ENCODE measurements around the gene ZBTB20. TPM values are rescaled to one million over a fixed set of nuclear protein-coding genes. Genes with fewer than 3 reads are reported as not detected.

ZBTB20 gene
- total and polyA plus RNA-seq, 4 donors, result 0.74 to 77.1 (median 27.9) TPM

DNA sequence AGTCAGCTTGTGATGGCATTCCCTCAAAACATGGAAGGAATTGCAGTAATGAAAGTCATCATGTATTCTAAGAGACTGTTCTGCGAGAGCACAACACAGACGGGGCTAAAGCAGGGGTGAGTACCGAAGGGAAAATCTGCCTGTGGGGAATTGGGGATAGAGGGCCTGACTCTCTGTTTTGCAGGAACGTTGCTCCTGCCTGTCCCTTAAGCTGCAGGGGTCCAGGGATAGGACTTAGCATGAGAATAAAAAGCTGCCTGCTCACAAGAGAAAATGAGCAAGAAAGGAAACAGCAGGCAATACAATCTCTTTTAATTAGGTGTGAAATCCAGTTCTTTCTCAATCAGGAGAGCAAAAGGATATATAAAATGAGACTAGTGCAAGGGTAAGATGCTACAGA lies 791.0 kb downstream of the ZBTB20 start:
- ATAC-seq (ENCODE audit: insufficient read depth, low FRiP score) (no peak), DNase-seq (peak; percentile 25 to 84 (median 83))
- 76 to 77% methylated on average over 4 of the region's 4 CpGs for WGBS, 2 donors
- Histone ChIP-seq H3K27me3 (ENCODE audit: control insufficient read depth in 3 of 3, insufficient read depth in 3 of 3, low read length in 2 of 3) (no peaks in the 10 kb centered on the region), H3K9ac (ENCODE audit: insufficient read depth in 1 of 2, low read length in 2 of 2) (no peak overlapping the region), H3K36me3 (ENCODE audit: control insufficient read depth in 4 of 4, insufficient read depth in 4 of 4, low read length in 4 of 4) (peaks cover 0 to 6% (median 1%) of the 10 kb centered on the region in 4 donors), H3K9me3 (ENCODE audit: control insufficient read depth in 4 of 4, insufficient read depth in 3 of 4, low read length in 3 of 4) (peaks cover 0 to 2% (median 0%) of the 10 kb centered on the region in 4 donors), H3K4me1 (ENCODE audit: control insufficient read depth in 5 of 5, insufficient read depth in 5 of 5, low read length in 5 of 5) (peaks cover 0 to 17% (median 0%) of the 10 kb centered on the region in 5 donors), H3K27ac (ENCODE audit: low read depth in 1 of 2, low read length in 1 of 2) (no peak overlapping the region), H3K4me3 (no peak overlapping the region)
- TF ChIP-seq, protein P1, sequence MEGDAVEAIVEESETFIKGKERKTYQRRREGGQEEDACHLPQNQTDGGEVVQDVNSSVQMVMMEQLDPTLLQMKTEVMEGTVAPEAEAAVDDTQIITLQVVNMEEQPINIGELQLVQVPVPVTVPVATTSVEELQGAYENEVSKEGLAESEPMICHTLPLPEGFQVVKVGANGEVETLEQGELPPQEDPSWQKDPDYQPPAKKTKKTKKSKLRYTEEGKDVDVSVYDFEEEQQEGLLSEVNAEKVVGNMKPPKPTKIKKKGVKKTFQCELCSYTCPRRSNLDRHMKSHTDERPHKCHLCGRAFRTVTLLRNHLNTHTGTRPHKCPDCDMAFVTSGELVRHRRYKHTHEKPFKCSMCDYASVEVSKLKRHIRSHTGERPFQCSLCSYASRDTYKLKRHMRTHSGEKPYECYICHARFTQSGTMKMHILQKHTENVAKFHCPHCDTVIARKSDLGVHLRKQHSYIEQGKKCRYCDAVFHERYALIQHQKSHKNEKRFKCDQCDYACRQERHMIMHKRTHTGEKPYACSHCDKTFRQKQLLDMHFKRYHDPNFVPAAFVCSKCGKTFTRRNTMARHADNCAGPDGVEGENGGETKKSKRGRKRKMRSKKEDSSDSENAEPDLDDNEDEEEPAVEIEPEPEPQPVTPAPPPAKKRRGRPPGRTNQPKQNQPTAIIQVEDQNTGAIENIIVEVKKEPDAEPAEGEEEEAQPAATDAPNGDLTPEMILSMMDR (IDR thresholded peaks at IDR 0.05; ENCODE audit: control extremely low read depth, extremely low read depth), result no peak

DNA sequence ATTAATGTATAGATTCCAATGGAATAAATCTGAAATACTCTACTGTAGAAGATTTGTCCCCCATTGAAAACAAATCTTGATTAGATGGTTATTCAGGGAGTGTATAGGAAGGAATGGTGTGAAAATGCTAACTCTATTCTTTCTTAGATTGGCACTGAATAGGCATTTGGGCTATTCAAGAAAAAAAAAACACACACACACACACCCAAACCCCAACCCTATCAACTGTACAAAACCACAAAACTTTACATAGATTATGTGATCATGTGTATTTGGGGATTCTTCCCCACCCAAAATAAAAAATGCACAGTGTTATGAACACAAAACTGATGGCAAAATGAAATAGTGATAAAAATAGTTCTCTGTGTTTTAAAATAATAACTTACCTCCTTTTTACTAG lies 791.4 kb downstream of the ZBTB20 start:
- no peak overlapping the region for H3K4me3 ChIP-seq
- no peak overlapping the region for H3K9ac ChIP-seq (ENCODE audit: insufficient read depth in 1 of 2, low read length in 2 of 2)
- peaks cover 0 to 7% (median 3%) of the 10 kb centered on the region in 4 donors for H3K36me3 ChIP-seq (ENCODE audit: control insufficient read depth in 4 of 4, insufficient read depth in 4 of 4, low read length in 4 of 4)
- DNase-seq (peak in 1 of 3 donors; percentile 2), ATAC-seq (ENCODE audit: insufficient read depth, low FRiP score) (no peak)
- peaks cover 0 to 2% (median 0%) of the 10 kb centered on the region in 4 donors for H3K9me3 ChIP-seq (ENCODE audit: control insufficient read depth in 4 of 4, insufficient read depth in 3 of 4, low read length in 3 of 4)
- H3K27ac ChIP-seq (ENCODE audit: low read depth in 1 of 2, low read length in 1 of 2), result no peak overlapping the region
- H3K27me3 ChIP-seq (ENCODE audit: control insufficient read depth in 3 of 3, insufficient read depth in 3 of 3, low read length in 2 of 3), result no peaks in the 10 kb centered on the region
- H3K4me1 ChIP-seq (ENCODE audit: control insufficient read depth in 5 of 5, insufficient read depth in 5 of 5, low read length in 5 of 5), result peaks cover 0 to 17% (median 0%) of the 10 kb centered on the region in 5 donors
- TF ChIP-seq, protein P1 (IDR thresholded peaks at IDR 0.05; ENCODE audit: control extremely low read depth, extremely low read depth), result no peak

DNA sequence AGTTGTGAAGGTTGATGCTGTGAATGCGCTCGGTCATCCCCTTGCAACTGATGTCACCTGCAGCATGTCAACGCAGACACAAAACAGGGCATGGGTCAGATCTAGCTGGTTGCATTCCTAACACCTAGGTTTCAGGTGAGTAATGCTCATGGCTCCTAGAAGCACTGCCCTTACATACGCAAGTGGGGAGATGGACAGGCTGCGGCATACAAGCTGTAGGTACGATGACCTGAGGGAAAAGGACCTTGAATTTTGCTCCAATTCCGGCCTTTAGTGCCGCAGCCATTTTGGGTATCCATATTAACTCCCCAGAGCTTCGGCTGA lies 795.3 kb downstream of the ZBTB20 start:
- TF ChIP-seq, protein P1 (IDR thresholded peaks at IDR 0.05; ENCODE audit: control extremely low read depth, extremely low read depth), result no peak
- Histone ChIP-seq H3K9ac (ENCODE audit: insufficient read depth in 1 of 2, low read length in 2 of 2) (no peak overlapping the region), H3K36me3 (ENCODE audit: control insufficient read depth in 4 of 4, insufficient read depth in 4 of 4, low read length in 4 of 4) (peaks cover 4 to 17% (median 10%) of the 10 kb centered on the region in 4 donors), H3K9me3 (ENCODE audit: control insufficient read depth in 4 of 4, insufficient read depth in 3 of 4, low read length in 3 of 4) (peaks cover 0 to 2% (median 0%) of the 10 kb centered on the region in 4 donors), H3K4me1 (ENCODE audit: control insufficient read depth in 5 of 5, insufficient read depth in 5 of 5, low read length in 5 of 5) (peaks cover 0 to 17% (median 0%) of the 10 kb centered on the region in 5 donors), H3K4me3 (no peak overlapping the region), H3K27me3 (ENCODE audit: control insufficient read depth in 3 of 3, insufficient read depth in 3 of 3, low read length in 2 of 3) (no peaks in the 10 kb centered on the region), H3K27ac (ENCODE audit: low read depth in 1 of 2, low read length in 1 of 2) (no peak overlapping the region)
- DNase-seq (no peak), ATAC-seq (ENCODE audit: insufficient read depth, low FRiP score) (no peak)
- WGBS, 2 donors, result 98% methylated on average over 9 of the region's 9 CpGs
